HepG2 (cell line): ENCODE results near the gene RAB18. TPM values are rescaled to one million over a fixed set of nuclear protein-coding genes. Genes with fewer than 3 reads are reported as not detected.

ENCODE experiments used
- ATAC-seq: fragments of 200-7000 bp; cut with Tn5 transposase; 3 replicates; pipeline ENCODE4 v1.9.1; 2020; ENCODE audit warnings: mild to moderate bottlenecking, moderate library complexity
- BruUV-seq: library from RNA; stranded (reverse); fragments of 400-500 nt; replicated peaks from 2 replicates; lab custom pipeline; 2021; lab: Mats Ljungman, UMichigan
- CTCF ChIA-PET: fragments of 300-600 bp; formaldehyde crosslinking; extraction: SDS; loops from one replicate; lab custom pipeline; 2021; ENCODE audit warnings: low total read pairs, inconsistent platforms, low intra/inter-chr PET ratio; lab: Yijun Ruan, JAX
- POLR2A ChIA-PET: fragments of 350-600 bp; sonication (Branson Sonifier 250); formaldehyde crosslinking; loops from one replicate; lab custom pipeline; 2020; ENCODE audit warnings: antibody characterized with exemption, inconsistent platforms; lab: Yijun Ruan, JAX
- DNase-seq: peaks from one replicate; pipeline ENCODE4 v3.0.0-alpha.2; 2015; ENCODE audit warnings: low spot score
- FAIRE-seq: peaks from 3 replicates; lab custom pipeline; 2011; peaks lifted over from hg19 to GRCh38; lab: Jason Lieb, UNC
- H2AFZ ChIP-seq: one replicate; pipeline ENCODE4 v1.6.1; 2011; ENCODE audit warnings: low read length, inconsistent platforms
- H3K27ac ChIP-seq: fragments of 300-600 bp; 3 replicates; pipeline ENCODE4 v1.8.0; 2011; ENCODE audit warnings: mixed run types, mild to moderate bottlenecking, mixed read lengths, low read length, inconsistent platforms; ENCODE audit not compliant: insufficient read depth; ENCODE audit errors: extremely low read length
- H3K27me3 ChIP-seq, 2 experiments: fragments of 200-600 bp in 1 of 2; 2 replicates in 1 of 2; 3 replicates in 1 of 2; pipeline versions ENCODE4 v1.6.0 to v1.8.0; 2011; ENCODE audit warnings: low read length in 2 of 2, mild to moderate bottlenecking in 2 of 2, moderate library complexity in 2 of 2, inconsistent platforms in 1 of 2; ENCODE audit not compliant: insufficient read depth in 2 of 2, control insufficient read depth in 1 of 2
- H3K36me3 ChIP-seq, 2 experiments: fragments of 200-600 bp in 1 of 2; replicated peaks in 1 of 2; 2 replicates in 1 of 2; 3 replicates in 1 of 2; pipeline versions ENCODE4 v1.5.1 to v1.8.0; 2011; ENCODE audit warnings: low read length in 2 of 2, inconsistent platforms in 1 of 2; ENCODE audit not compliant: insufficient read depth in 2 of 2, control insufficient read depth in 1 of 2
- H3K4me1 ChIP-seq: 2 replicates; pipeline ENCODE4 v1.5.1; 2012; ENCODE audit warnings: low read length, inconsistent platforms; ENCODE audit not compliant: insufficient read depth
- H3K4me2 ChIP-seq: 2 replicates; pipeline ENCODE4 v1.6.0; 2011; ENCODE audit warnings: low read depth, low read length, inconsistent platforms
- H3K4me3 ChIP-seq, 3 experiments: fragments of 200-600 bp in 1 of 3; sonication (generic), shearing (Covaris generic) in 1 of 3; replicated peaks in 1 of 3; 2 replicates each; pipeline ENCODE4 v1.5.1; 2011 to 2016; ENCODE audit warnings: low read length in 3 of 3, inconsistent platforms in 2 of 3, low read depth in 2 of 3, mild to moderate bottlenecking in 2 of 3, control low read depth in 1 of 3, mixed read lengths in 1 of 3; ENCODE audit not compliant: insufficient read depth in 1 of 3
- H3K79me2 ChIP-seq: one replicate; pipeline ENCODE4 v1.6.1; 2011; ENCODE audit warnings: low read length, inconsistent platforms; ENCODE audit not compliant: insufficient read depth
- H3K9ac ChIP-seq: 2 replicates; pipeline ENCODE4 v1.6.0; 2011; ENCODE audit warnings: mild to moderate bottlenecking, low read depth, low read length, inconsistent platforms; ENCODE audit not compliant: insufficient read depth
- H3K9me3 ChIP-seq: 2 replicates; pipeline ENCODE4 v1.5.1; 2012; ENCODE audit warnings: mild to moderate bottlenecking, low read length
- H4K20me1 ChIP-seq: 2 replicates; pipeline ENCODE4 v1.6.0; 2011; ENCODE audit warnings: inconsistent platforms, mild to moderate bottlenecking, low read length, moderate library complexity; ENCODE audit not compliant: insufficient read depth
- DPF2 ChIP-seq: sonication (generic); formaldehyde crosslinking; IDR thresholded peaks from 2 replicates; pipeline ENCODE4 v1.4.0; 2020; ENCODE audit warnings: mild to moderate bottlenecking, low read depth, missing genetic modification reagents, borderline replicate concordance
- FOXK1 ChIP-seq: sonication (generic); formaldehyde crosslinking; IDR thresholded peaks from 2 replicates; pipeline ENCODE4 v1.4.0; 2020; ENCODE audit warnings: low read depth, missing genetic modification reagents, borderline replicate concordance
- PHF8 ChIP-seq: sonication (generic); formaldehyde crosslinking; IDR thresholded peaks from 2 replicates; pipeline ENCODE4 v1.5.0; 2020; ENCODE audit warnings: missing genetic modification reagents
- TEAD3 ChIP-seq: optimal IDR thresholded peaks from 2 replicates; pipeline ENCODE3; 2016; ENCODE audit warnings: borderline replicate concordance
- ZNF335 ChIP-seq: sonication (generic); formaldehyde crosslinking; IDR thresholded peaks from 2 replicates; pipeline ENCODE4 v1.4.0; 2020; ENCODE audit warnings: missing genetic modification reagents
- ZNF530 ChIP-seq: sonication (generic); formaldehyde crosslinking; IDR thresholded peaks from 2 replicates; pipeline ENCODE4 v1.5.0; 2020; ENCODE audit warnings: low read depth, mild to moderate bottlenecking, missing genetic modification reagents
- ZNF83 ChIP-seq: sonication (generic); formaldehyde crosslinking; IDR thresholded peaks from 2 replicates; pipeline ENCODE4 v1.4.0; 2020; ENCODE audit warnings: missing genetic modification reagents, mild to moderate bottlenecking, borderline replicate concordance
- WGBS: methylation state at CpG from one replicate; pipeline ENCODE4 v1.1.6; 2017; ENCODE audit warnings: low lambda C conversion rate; 5-methylcytosine and 5-hydroxymethylcytosine counted together
- in situ Hi-C: cut with HindIII; loops from 2 replicates; pipeline ENCODE4 v1.10.0; 2017; ENCODE audit warnings: low pct_unique_long_range_greater_than_20kb; ENCODE audit not compliant: extremely low pct_ligation_motif_present
- intact Hi-C: fragments of 100-400 bp; cut with micrococcal nuclease; formaldehyde crosslinking; loops from one replicate; pipeline ENCODE4 v1.10.0; 2022; ENCODE audit not compliant: unreplicated experiment
- polyA plus RNA-seq, 8 experiments: library from polyadenylated mRNA; depleted of rRNA in 3 of 8; stranded (reverse) in 7 of 8; unstranded in 1 of 8; fragments of >200 nt; fragmentation: Illumina TruSeq in 4 of 8; extraction: Trizol in 4 of 8; gene quantifications; 2 replicates each; pipeline versions ENCODE4 v1.2.1 to v1.2.3, GENCODE V29; 2011 to 2016; ENCODE audit warnings: low read depth in 4 of 8, missing spikeins in 1 of 8, mixed read lengths in 1 of 8; ENCODE audit not compliant: insufficient read depth in 1 of 8
- total RNA-seq, 5 experiments: library from RNA; depleted of rRNA; stranded (reverse); fragments of >200 nt; fragmentation: Illumina TruSeq; extraction: Trizol; gene quantifications; 2 replicates each; pipeline ENCODE4 v1.2.3, GENCODE V29; 2016; ENCODE audit warnings: low read depth in 1 of 5
- TF ChIP-seq, protein P1 (sequence below): sonication (generic); formaldehyde crosslinking; IDR thresholded peaks from 2 replicates; pipeline ENCODE4 v1.5.1; 2020; ENCODE audit warnings: mild to moderate bottlenecking, missing genetic modification reagents, moderate library complexity
- TF ChIP-seq, protein P2 (sequence below): sonication (generic); formaldehyde crosslinking; IDR thresholded peaks from 2 replicates; pipeline ENCODE4 v1.5.0; 2020; ENCODE audit warnings: missing genetic modification reagents

The RAB18 gene
- total and polyA plus RNA-seq, 2 of the 13 experiments (the other 11 are each of a cell fraction or from before 2014, with no cell fraction given): 22.3 to 69.1 TPM

DNA sequence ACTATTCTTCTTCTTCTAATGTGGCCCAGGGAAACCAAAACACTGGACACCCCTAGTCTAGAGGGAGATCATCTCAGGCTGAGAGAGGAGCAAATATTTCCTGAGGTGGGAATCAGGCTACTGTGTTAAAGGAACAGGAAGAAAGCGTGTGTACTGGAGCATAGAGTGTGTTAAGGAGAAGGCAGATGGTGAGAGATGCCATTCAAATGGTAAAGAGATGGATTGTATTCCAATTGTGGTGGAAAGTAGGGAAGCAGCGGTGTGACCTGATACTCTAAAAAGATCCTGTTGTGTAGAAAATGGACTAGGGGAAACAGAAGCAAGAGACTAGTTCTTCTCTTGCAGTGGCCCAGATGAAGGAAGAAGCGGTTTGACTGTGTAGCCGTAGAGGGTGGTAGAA, 31.2 kb downstream of the RAB18 start:
- H3K36me3 ChIP-seq: peaks cover 10 to 44% of the 10 kb centered on the region in 2 experiments; a peak in 4 of 5 replicates
- H3K27me3 ChIP-seq: no peaks in the 10 kb centered on the region
- no peaks in the 10 kb centered on the region for H4K20me1 ChIP-seq
- H3K4me2 ChIP-seq: no peak overlapping the region
- BruUV-seq: no TSS peak
- in situ Hi-C loops (no loop called here), intact Hi-C loops (no loop called here)
- POLR2A ChIA-PET: no interaction called here
- no peak overlapping the region for H3K9ac ChIP-seq
- CTCF ChIA-PET: no interaction called here
- no peak overlapping the region for H3K4me3 ChIP-seq
- 97% methylated on average over 4 of the region's 4 CpGs for WGBS
- TF ChIP-seq ZNF335 (no peak), PHF8 (CRISPR knock-in tag) (no peak), FOXK1 (CRISPR knock-in tag) (no peak), ZNF83 (CRISPR knock-in tag) (no peak), DPF2 (CRISPR knock-in tag) (no peak), ZNF530 (CRISPR knock-in tag) (no peak), TEAD3 (CRISPR knock-in tag) (no peak)
- TF ChIP-seq, protein P1, sequence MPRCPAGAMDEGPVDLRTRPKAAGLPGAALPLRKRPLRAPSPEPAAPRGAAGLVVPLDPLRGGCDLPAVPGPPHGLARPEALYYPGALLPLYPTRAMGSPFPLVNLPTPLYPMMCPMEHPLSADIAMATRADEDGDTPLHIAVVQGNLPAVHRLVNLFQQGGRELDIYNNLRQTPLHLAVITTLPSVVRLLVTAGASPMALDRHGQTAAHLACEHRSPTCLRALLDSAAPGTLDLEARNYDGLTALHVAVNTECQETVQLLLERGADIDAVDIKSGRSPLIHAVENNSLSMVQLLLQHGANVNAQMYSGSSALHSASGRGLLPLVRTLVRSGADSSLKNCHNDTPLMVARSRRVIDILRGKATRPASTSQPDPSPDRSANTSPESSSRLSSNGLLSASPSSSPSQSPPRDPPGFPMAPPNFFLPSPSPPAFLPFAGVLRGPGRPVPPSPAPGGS (CRISPR knock-in tag): no peak
- TF ChIP-seq, protein P2, sequence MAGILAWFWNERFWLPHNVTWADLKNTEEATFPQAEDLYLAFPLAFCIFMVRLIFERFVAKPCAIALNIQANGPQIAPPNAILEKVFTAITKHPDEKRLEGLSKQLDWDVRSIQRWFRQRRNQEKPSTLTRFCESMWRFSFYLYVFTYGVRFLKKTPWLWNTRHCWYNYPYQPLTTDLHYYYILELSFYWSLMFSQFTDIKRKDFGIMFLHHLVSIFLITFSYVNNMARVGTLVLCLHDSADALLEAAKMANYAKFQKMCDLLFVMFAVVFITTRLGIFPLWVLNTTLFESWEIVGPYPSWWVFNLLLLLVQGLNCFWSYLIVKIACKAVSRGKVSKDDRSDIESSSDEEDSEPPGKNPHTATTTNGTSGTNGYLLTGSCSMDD (CRISPR knock-in tag): no peak
- DNase-seq (no peak), FAIRE-seq (no peak), ATAC-seq (no peak)
- peaks cover 3% of the 10 kb centered on the region for H3K79me2 ChIP-seq
- H3K27ac ChIP-seq: no peak overlapping the region
- H3K4me1 ChIP-seq: peaks cover 5% of the 10 kb centered on the region
- H3K9me3 ChIP-seq: no peaks in the 10 kb centered on the region
- no peak overlapping the region for H2AFZ ChIP-seq
